Hepatocyte (in vitro differentiated cells): ENCODE results near the gene CEACAM20. TPM values are rescaled to one million over a fixed set of nuclear protein-coding genes. Genes with fewer than 3 reads are reported as not detected.
"Not testable (repeated sequence)": the region's sequence is repeated elsewhere in the genome, so short reads cannot be mapped to it uniquely, and the experiment has no call there.

Experiments used
- DNase-seq: peaks from one replicate; pipeline ENCODE4 v3.0.0-alpha.2; 2016; ENCODE audit warnings: low spot score
- H2AFZ ChIP-seq: fragments of 200-600 bp; sonication (generic); 2 replicates; pipeline ENCODE4 v1.6.0; 2016; ENCODE audit warnings: antibody characterized with exemption, mild to moderate bottlenecking
- H3K27ac ChIP-seq: fragments of 200-600 bp; sonication (generic); 2 replicates; pipeline ENCODE4 v1.5.1; 2016; ENCODE audit warnings: mild to moderate bottlenecking
- H3K27me3 ChIP-seq: fragments of 200-600 bp; sonication (generic); 2 replicates; pipeline ENCODE4 v1.6.1; 2016
- H3K36me3 ChIP-seq: fragments of 200-600 bp; sonication (generic); replicated peaks from 2 replicates; pipeline ENCODE4 v1.5.1; 2016; ENCODE audit warnings: low read depth; ENCODE audit not compliant: insufficient read depth
- H3K4me1 ChIP-seq: fragments of 200-600 bp; sonication (generic); 2 replicates; pipeline ENCODE4 v1.5.1; 2016; ENCODE audit warnings: mild to moderate bottlenecking, moderate library complexity; ENCODE audit not compliant: insufficient read depth
- H3K4me2 ChIP-seq: fragments of 200-600 bp; sonication (generic); 2 replicates; pipeline ENCODE4 v1.6.0; 2016
- H3K4me3 ChIP-seq: fragments of 200-600 bp; sonication (generic); 2 replicates; pipeline ENCODE4 v1.5.1; 2016; ENCODE audit warnings: mild to moderate bottlenecking
- H3K79me2 ChIP-seq: fragments of 200-600 bp; sonication (generic); 2 replicates; pipeline ENCODE4 v1.6.0; 2017; ENCODE audit warnings: mild to moderate bottlenecking
- H3K9me2 ChIP-seq: fragments of 200-600 bp; sonication (generic); replicated peaks from 2 replicates; pipeline ENCODE4 v1.6.0; 2017; ENCODE audit warnings: mild to moderate bottlenecking; ENCODE audit not compliant: insufficient read depth
- H3K9me3 ChIP-seq: fragments of 200-600 bp; sonication (generic); 2 replicates; pipeline ENCODE4 v1.5.1; 2016; ENCODE audit warnings: low read depth, mild to moderate bottlenecking
- H4K20me1 ChIP-seq: fragments of 200-600 bp; sonication (generic); 2 replicates; pipeline ENCODE4 v1.6.0; 2016; ENCODE audit warnings: mild to moderate bottlenecking; ENCODE audit not compliant: insufficient read depth, poor library complexity, severe bottlenecking
- CTCF ChIP-seq: fragments of 200-600 bp; sonication (generic); IDR thresholded peaks from 2 replicates; pipeline ENCODE4 v1.5.1; 2016; ENCODE audit warnings: antibody characterized with exemption, mild to moderate bottlenecking; ENCODE audit not compliant: poor library complexity
- EZH2 ChIP-seq: fragments of 200-600 bp; sonication (generic); IDR thresholded peaks from 2 replicates; pipeline ENCODE4 v1.6.1; 2016; ENCODE audit warnings: antibody characterized with exemption, mild to moderate bottlenecking, borderline replicate concordance
- EZH2phosphoT487 ChIP-seq: fragments of 200-600 bp; sonication (generic); IDR thresholded peaks from one replicate; pipeline ENCODE4 v1.6.1; 2018; ENCODE audit warnings: antibody characterized with exemption, mild to moderate bottlenecking, low read depth, moderate library complexity; ENCODE audit not compliant: unreplicated experiment, severe bottlenecking
- WGBS: methylation state at CpG from one replicate; pipeline ENCODE4 v1.1.6; 2016; ENCODE audit warnings: low lambda C conversion rate; ENCODE audit errors: missing lambda C conversion rate; 5-methylcytosine and 5-hydroxymethylcytosine counted together
- polyA plus RNA-seq: library from polyadenylated mRNA; unstranded; fragments of >200 nt; fragmentation: Nextera tagmentation; extraction: Ambion mirVana; gene quantifications from 2 replicates; pipeline ENCODE4 v1.2.1, GENCODE V29; 2016
- total RNA-seq: library from RNA; depleted of rRNA; stranded (reverse); fragments of >200 nt; gene quantifications from 2 replicates; pipeline ENCODE4 v1.2.3, GENCODE V29; 2014

Gene CEACAM20
- total and polyA plus RNA-seq, 2 experiments from 2014 or later: 0.39 to 1.5 TPM

- peak; percentile 88 for DNase-seq
- Histone ChIP-seq H3K27me3 (no peaks in the 10 kb centered on the region), H3K4me3 (no peak overlapping the region), H2AFZ (no peak overlapping the region), H3K27ac (no peak overlapping the region), H3K9me2 (no peaks in the 10 kb centered on the region), H3K79me2 (no peaks in the 10 kb centered on the region), H3K9me3 (no peaks in the 10 kb centered on the region), H3K36me3 (no peaks in the 10 kb centered on the region), H4K20me1 (no peaks in the 10 kb centered on the region), H3K4me2 (peak overlapping the region; percentile 66), H3K4me1 (peaks cover 6% of the 10 kb centered on the region)
- 45% methylated on average over 13 of the region's 13 CpGs for WGBS
- no peak for TF ChIP-seq EZH2
- peak; percentile 75 for TF ChIP-seq CTCF
Observed at GRCh38 chr19:44570984-44571684, 41.7 kb upstream of the CEACAM20 start.

DNA sequence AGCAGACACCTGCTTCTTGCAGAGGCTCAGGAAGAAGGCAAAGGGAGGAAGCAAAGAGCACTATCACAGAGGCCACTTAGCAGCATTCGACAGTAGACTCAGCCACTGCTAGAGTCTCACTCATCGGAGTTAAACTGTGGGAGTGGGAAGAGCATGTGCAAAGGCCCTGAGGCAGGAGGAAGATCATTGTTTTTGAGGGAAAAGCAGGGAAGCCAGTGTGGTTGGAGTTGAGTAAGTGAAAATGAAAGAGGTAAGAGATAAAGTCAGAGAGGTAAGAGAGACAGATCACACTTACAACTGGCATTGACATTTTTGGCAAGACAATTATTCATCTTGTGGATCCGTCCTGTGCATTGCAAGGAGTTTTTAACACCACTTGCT lies 41.1 kb upstream of the CEACAM20 start:
- H2AFZ ChIP-seq: no peak overlapping the region
- H3K27ac ChIP-seq: no peak overlapping the region
- H3K4me1 ChIP-seq: peaks cover 6% of the 10 kb centered on the region
- WGBS: 62% methylated on average over 3 of the region's 3 CpGs
- no peaks in the 10 kb centered on the region for H3K9me3 ChIP-seq
- no peaks in the 10 kb centered on the region for H3K36me3 ChIP-seq
- H3K9me2 ChIP-seq: no peaks in the 10 kb centered on the region
- DNase-seq: no peak
- H3K27me3 ChIP-seq: no peaks in the 10 kb centered on the region
- TF ChIP-seq CTCF (no peak), EZH2phosphoT487 (no peak)
- no peak overlapping the region for H3K4me2 ChIP-seq
- H3K4me3 ChIP-seq: no peak overlapping the region
- H3K79me2 ChIP-seq: no peaks in the 10 kb centered on the region
- no peaks in the 10 kb centered on the region for H4K20me1 ChIP-seq

DNA sequence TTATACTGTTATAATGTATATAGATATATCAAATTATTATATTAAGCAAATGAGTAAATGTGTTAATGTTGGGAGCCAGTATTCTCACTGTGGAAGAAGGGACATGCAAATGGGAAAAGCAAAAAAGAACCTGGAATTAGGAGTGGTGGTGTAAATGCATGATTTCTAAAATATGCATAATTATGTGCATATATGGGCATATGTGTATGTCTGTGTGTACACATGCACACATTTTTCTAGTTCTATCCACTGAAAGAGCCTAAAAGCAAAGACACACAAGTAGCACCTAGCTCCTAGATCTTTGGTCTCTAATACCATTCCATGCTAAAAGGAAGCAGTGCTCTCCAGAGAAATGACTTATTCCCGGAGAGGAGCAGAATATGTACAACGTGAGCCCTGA lies 38.3 kb upstream of the CEACAM20 start:
- Histone ChIP-seq H3K4me3 (no peak overlapping the region), H3K4me1 (peaks cover 6% of the 10 kb centered on the region), H3K79me2 (no peaks in the 10 kb centered on the region), H3K27me3 (no peaks in the 10 kb centered on the region), H4K20me1 (no peaks in the 10 kb centered on the region), H3K27ac (no peak overlapping the region), H3K9me2 (no peaks in the 10 kb centered on the region), H3K36me3 (no peaks in the 10 kb centered on the region), H3K9me3 (no peaks in the 10 kb centered on the region), H2AFZ (no peak overlapping the region), H3K4me2 (no peak overlapping the region)
- WGBS: 91% methylated on average over 2 of the region's 2 CpGs
- DNase-seq: no peak
- TF ChIP-seq CTCF (no peak), EZH2 (no peak), EZH2phosphoT487 (no peak)

DNA sequence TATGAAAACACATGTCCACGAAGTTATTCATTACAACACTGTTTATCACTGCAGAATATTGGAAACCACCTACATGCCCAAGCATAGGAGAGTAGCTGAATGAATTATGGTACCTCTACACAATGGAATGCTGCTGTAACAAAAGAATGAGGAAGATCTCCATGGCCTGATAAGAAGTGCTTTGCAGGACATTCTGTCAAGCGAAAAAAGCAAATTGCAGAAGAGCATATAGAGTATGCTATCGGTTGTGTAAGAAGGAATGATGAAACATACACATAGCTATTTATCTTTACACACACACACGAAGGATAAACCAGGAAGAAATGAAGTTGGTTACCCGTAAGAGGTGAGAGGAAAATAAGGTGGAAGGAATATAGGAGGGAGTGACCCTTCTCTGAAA lies 37.5 kb upstream of the CEACAM20 start:
- WGBS: 57% methylated on average over 5 of the region's 5 CpGs
- Histone ChIP-seq H3K4me1 (peaks cover 6% of the 10 kb centered on the region), H3K9me3 (no peaks in the 10 kb centered on the region), H3K4me2 (no peak overlapping the region), H3K79me2 (no peaks in the 10 kb centered on the region), H3K9me2 (no peaks in the 10 kb centered on the region), H3K27me3 (no peaks in the 10 kb centered on the region), H3K4me3 (no peak overlapping the region), H3K27ac (no peak overlapping the region), H4K20me1 (no peaks in the 10 kb centered on the region), H2AFZ (no peak overlapping the region), H3K36me3 (no peaks in the 10 kb centered on the region)
- TF ChIP-seq EZH2: no peak
- TF ChIP-seq EZH2phosphoT487: no peak
- TF ChIP-seq CTCF: no peak
- DNase-seq: no peak

DNA sequence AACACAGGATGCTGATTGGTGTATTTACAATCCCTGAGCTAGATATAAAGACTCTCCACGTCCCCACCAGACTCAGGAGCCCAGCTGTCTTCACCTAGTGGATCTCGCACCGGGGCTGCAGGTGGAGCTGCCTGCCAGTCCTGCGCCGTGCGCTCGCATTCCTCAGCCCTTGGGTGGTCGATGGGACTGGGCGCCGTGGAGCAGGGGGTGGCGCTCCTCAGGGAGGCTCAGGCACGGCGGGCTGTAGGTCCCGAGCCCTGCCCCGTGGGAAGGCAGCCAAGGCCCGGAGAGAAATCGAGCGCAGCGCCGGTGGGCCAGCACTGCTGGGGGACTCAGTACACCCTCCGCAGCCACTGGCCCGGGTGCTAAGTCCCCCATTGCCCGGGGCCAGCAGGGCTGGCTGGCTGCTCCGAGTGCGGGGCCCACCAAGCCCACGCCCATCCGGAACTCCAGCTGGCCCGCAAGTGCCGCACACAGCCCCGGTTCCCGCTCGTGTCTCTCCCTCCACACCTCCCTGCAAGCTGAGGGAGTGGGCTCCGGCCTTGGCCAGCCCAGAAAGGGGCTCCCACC lies 33.7 kb upstream of the CEACAM20 start:
- not testable (repeated sequence) for H4K20me1 ChIP-seq, H3K36me3 ChIP-seq, H3K4me1 ChIP-seq, H3K4me2 ChIP-seq, H3K9me3 ChIP-seq, H3K4me3 ChIP-seq, H3K27ac ChIP-seq, H2AFZ ChIP-seq, H3K27me3 ChIP-seq, H3K79me2 ChIP-seq, DNase-seq, H3K9me2 ChIP-seq
- 95% methylated on average over 29 of the region's 33 CpGs for WGBS
